ENCODE results near the gene ASTL. TPM values are rescaled to one million over a fixed set of nuclear protein-coding genes. Genes with fewer than 3 reads are reported as not detected.

The ASTL gene
- total and polyA plus RNA-seq, 2 of the 13 experiments (the other 11 are each of a cell fraction or from before 2014, with no cell fraction given), result not detected

DNA sequence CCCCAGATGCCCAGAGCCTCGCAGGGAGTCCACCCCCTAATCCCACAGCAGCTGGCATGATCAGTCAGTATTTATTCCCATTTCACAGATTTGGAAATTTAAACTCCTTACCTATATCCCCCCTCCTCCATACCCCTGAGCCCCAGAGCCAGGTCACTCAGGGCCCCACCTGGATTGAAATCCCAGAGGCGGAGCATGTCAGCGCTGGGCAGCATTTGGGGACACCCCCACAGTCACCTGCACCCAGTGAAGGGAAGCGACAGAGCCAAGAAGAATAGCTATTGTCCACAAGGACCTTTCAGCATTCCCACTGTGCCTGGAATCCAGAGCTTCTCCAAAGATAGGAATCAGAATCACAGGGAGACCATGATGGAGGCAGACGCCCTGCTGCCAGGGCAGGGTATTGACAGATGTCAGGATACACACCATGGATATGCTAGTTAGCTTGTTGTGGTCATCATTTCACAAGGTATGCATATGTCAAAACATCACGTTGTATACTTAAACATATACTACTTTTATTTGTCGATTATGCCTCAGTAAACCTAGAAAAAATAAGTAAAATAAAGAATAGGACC, 968 bp upstream of the ASTL start:
- Histone ChIP-seq H3K27me3 (ENCODE audit: control insufficient read depth in 1 of 2, insufficient read depth in 2 of 2, low read length in 2 of 2) (peaks cover 19 to 60% of the 10 kb centered on the region in 2 experiments), H3K4me2 (ENCODE audit: low read depth, low read length) (no peak overlapping the region), H3K79me2 (ENCODE audit: insufficient read depth, low read length) (no peaks in the 10 kb centered on the region), H3K9ac (ENCODE audit: insufficient read depth, low read depth, low read length) (no peak overlapping the region), H3K36me3 (replicated peaks in 1 of 2; ENCODE audit: control insufficient read depth in 1 of 2, insufficient read depth in 2 of 2, low read length in 2 of 2) (no peaks in the 10 kb centered on the region), H4K20me1 (ENCODE audit: insufficient read depth, low read length) (no peaks in the 10 kb centered on the region), H2AFZ (ENCODE audit: low read length) (no peak overlapping the region), H3K9me3 (ENCODE audit: low read length) (no peaks in the 10 kb centered on the region), H3K27ac (ENCODE audit: extremely low read length, insufficient read depth, low read length) (no peak overlapping the region), H3K4me1 (ENCODE audit: insufficient read depth, low read length) (no peaks in the 10 kb centered on the region), H3K4me3 (replicated peaks in 1 of 3; ENCODE audit: insufficient read depth in 1 of 3, low read depth in 2 of 3, low read length in 3 of 3) (no peak overlapping the region)
- BruUV-seq (replicated peaks), result no TSS peak
- 36% methylated on average over 7 of the region's 7 CpGs for WGBS (ENCODE audit: low lambda C conversion rate)
- DNase-seq (ENCODE audit: low spot score), result no peak
- TF ChIP-seq ZNF282 (IDR thresholded peaks at IDR 0.05; ENCODE audit: partially characterized antibody) (no peak), ATAD3A (CRISPR knock-in tag; IDR thresholded peaks at IDR 0.05) (no peak), PHF20 (CRISPR knock-in tag; IDR thresholded peaks at IDR 0.05) (no peak), NFE2L2 (IDR thresholded peaks at IDR 0.05; ENCODE audit: low read length) (no peak)
- intact Hi-C loops (cut with micrococcal nuclease; ENCODE audit: unreplicated experiment), result loop anchor here (2.0 kb wide), 1 partner anchor 122 kb away; no protein-coding TSS in a partner anchor
- ChIA-PET CTCF (ENCODE audit: low intra/inter-chr PET ratio, low total read pairs) (interaction anchor here (0.7 to 2.7 kb wide), 3 partner anchors 35 to 371 kb away, joined by 3 to 33 read pairs (median 6); no protein-coding TSS in a partner anchor), POLR2A (no interaction called here)
- no peak for ATAC-seq
- in situ Hi-C loops (cut with HindIII; ENCODE audit: extremely low pct_ligation_motif_present, low pct_unique_long_range_greater_than_20kb), result loop anchor here (25.0 kb wide), 1 partner anchor 373 kb away; the partner anchor contains the start of gene NEURL3
- no peak for FAIRE-seq

DNA sequence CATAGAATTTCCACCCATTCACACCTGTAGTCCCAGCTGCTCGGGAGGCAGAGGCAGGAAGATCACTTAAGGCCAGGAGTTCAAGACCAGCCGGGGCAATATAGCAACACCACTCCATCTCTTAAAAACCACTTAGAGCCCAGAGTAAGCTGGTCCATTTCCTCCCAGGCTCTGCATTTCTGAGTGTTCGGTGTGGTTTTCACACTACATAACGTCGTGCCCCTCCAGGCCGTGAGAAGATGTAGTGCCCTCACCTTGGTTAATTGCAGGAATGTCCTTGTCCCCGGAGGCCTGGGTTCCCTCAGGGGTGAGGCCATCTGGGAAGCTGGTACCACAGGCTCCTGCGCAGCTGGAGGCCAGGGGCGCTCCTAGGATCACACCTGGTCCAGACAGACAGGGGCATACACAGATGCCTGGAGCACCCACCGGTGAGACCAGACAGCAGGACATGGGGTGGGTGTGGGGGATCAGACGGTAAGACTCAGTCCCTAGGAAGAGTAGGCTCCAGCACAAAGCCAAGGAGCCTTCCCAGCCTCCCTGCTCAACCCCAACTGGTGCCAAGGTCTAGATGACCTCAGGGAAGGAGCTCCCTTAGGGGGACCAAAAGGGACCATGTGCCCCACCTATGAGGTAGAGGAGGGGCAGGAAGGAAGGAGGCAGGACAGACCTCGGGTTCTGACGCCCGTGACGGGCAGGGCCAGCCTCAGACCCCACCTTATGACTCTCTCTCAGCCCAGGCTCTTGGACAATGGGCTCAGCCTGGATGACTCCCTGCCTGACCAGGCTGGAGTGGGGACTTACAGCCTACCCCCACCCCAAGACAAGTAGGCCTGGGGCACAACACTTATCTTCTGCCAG, 752 bp downstream of the ASTL start:
- no peaks in the 10 kb centered on the region for H3K79me2 ChIP-seq (ENCODE audit: insufficient read depth, low read length)
- H3K4me2 ChIP-seq (ENCODE audit: low read depth, low read length), result no peak overlapping the region
- ChIA-PET POLR2A (no interaction called here), CTCF (ENCODE audit: low intra/inter-chr PET ratio, low total read pairs) (no interaction called here)
- FAIRE-seq (no peak), DNase-seq (ENCODE audit: low spot score) (no peak), ATAC-seq (no peak)
- intact Hi-C loops (cut with micrococcal nuclease; ENCODE audit: unreplicated experiment), result loop anchor here (1.0 to 2.0 kb wide), 3 partner anchors 37 to 372 kb away; no protein-coding TSS in a partner anchor
- H2AFZ ChIP-seq (ENCODE audit: low read length), result no peak overlapping the region
- H3K27me3 ChIP-seq (ENCODE audit: control insufficient read depth in 1 of 2, insufficient read depth in 2 of 2, low read length in 2 of 2), result peaks cover 20 to 64% of the 10 kb centered on the region in 2 experiments
- no TSS peak for BruUV-seq (replicated peaks)
- H3K4me1 ChIP-seq (ENCODE audit: insufficient read depth, low read length), result no peaks in the 10 kb centered on the region
- in situ Hi-C loops (cut with HindIII; ENCODE audit: extremely low pct_ligation_motif_present, low pct_unique_long_range_greater_than_20kb), result loop anchor here (25.0 kb wide), 1 partner anchor 375 kb away; the partner anchor contains the start of gene NEURL3
- H3K9ac ChIP-seq (ENCODE audit: insufficient read depth, low read depth, low read length), result no peak overlapping the region
- no peaks in the 10 kb centered on the region for H3K36me3 ChIP-seq (replicated peaks in 1 of 2; ENCODE audit: control insufficient read depth in 1 of 2, insufficient read depth in 2 of 2, low read length in 2 of 2)
- no peak overlapping the region for H3K4me3 ChIP-seq (replicated peaks in 1 of 3; ENCODE audit: insufficient read depth in 1 of 3, low read depth in 2 of 3, low read length in 3 of 3)
- no peak overlapping the region for H3K27ac ChIP-seq (ENCODE audit: extremely low read length, insufficient read depth, low read length)
- no peaks in the 10 kb centered on the region for H4K20me1 ChIP-seq (ENCODE audit: insufficient read depth, low read length)
- H3K9me3 ChIP-seq (ENCODE audit: low read length), result no peaks in the 10 kb centered on the region
- WGBS (ENCODE audit: low lambda C conversion rate), result 15% methylated on average over 15 of the region's 15 CpGs
- TF ChIP-seq ETV5 (CRISPR knock-in tag; IDR thresholded peaks at IDR 0.05; ENCODE audit: borderline replicate concordance) (no peak), SP1 (IDR thresholded peaks at IDR 0.05) (no peak), SP1 (CRISPR knock-in tag; IDR thresholded peaks at IDR 0.05) (no peak), ZNF556 (CRISPR knock-in tag; IDR thresholded peaks at IDR 0.05; ENCODE audit: borderline replicate concordance) (no peak), SRSF4 (IDR thresholded peaks at IDR 0.05; ENCODE audit: low read depth, low read length, poor library complexity, severe bottlenecking) (no peak), ZNF207 (IDR thresholded peaks at IDR 0.05; ENCODE audit: borderline replicate concordance) (no peak), ZNF432 (CRISPR knock-in tag; IDR thresholded peaks at IDR 0.05; ENCODE audit: borderline replicate concordance) (no peak)
- TF ChIP-seq, protein P1, sequence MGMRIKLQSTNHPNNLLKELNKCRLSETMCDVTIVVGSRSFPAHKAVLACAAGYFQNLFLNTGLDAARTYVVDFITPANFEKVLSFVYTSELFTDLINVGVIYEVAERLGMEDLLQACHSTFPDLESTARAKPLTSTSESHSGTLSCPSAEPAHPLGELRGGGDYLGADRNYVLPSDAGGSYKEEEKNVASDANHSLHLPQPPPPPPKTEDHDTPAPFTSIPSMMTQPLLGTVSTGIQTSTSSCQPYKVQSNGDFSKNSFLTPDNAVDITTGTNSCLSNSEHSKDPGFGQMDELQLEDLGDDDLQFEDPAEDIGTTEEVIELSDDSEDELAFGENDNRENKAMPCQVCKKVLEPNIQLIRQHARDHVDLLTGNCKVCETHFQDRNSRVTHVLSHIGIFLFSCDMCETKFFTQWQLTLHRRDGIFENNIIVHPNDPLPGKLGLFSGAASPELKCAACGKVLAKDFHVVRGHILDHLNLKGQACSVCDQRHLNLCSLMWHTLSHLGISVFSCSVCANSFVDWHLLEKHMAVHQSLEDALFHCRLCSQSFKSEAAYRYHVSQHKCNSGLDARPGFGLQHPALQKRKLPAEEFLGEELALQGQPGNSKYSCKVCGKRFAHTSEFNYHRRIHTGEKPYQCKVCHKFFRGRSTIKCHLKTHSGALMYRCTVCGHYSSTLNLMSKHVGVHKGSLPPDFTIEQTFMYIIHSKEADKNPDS (CRISPR knock-in tag; IDR thresholded peaks at IDR 0.05), result no peak
- TF ChIP-seq, protein P2, sequence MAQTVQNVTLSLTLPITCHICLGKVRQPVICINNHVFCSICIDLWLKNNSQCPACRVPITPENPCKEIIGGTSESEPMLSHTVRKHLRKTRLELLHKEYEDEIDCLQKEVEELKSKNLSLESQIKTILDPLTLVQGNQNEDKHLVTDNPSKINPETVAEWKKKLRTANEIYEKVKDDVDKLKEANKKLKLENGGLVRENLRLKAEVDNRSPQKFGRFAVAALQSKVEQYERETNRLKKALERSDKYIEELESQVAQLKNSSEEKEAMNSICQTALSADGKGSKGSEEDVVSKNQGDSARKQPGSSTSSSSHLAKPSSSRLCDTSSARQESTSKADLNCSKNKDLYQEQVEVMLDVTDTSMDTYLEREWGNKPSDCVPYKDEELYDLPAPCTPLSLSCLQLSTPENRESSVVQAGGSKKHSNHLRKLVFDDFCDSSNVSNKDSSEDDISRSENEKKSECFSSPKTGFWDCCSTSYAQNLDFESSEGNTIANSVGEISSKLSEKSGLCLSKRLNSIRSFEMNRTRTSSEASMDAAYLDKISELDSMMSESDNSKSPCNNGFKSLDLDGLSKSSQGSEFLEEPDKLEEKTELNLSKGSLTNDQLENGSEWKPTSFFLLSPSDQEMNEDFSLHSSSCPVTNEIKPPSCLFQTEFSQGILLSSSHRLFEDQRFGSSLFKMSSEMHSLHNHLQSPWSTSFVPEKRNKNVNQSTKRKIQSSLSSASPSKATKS (CRISPR knock-in tag; IDR thresholded peaks at IDR 0.05), result no peak
